ENCODE data around the gene CHD9NB.

- TF ChIP-seq, protein P1, sequence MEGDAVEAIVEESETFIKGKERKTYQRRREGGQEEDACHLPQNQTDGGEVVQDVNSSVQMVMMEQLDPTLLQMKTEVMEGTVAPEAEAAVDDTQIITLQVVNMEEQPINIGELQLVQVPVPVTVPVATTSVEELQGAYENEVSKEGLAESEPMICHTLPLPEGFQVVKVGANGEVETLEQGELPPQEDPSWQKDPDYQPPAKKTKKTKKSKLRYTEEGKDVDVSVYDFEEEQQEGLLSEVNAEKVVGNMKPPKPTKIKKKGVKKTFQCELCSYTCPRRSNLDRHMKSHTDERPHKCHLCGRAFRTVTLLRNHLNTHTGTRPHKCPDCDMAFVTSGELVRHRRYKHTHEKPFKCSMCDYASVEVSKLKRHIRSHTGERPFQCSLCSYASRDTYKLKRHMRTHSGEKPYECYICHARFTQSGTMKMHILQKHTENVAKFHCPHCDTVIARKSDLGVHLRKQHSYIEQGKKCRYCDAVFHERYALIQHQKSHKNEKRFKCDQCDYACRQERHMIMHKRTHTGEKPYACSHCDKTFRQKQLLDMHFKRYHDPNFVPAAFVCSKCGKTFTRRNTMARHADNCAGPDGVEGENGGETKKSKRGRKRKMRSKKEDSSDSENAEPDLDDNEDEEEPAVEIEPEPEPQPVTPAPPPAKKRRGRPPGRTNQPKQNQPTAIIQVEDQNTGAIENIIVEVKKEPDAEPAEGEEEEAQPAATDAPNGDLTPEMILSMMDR (conservative IDR thresholded peaks at IDR 0.05), result no peak
- no peak for TF ChIP-seq EZH2 (IDR thresholded peaks at IDR 0.05; ENCODE audit: low read depth)
Observed at GRCh38 chr16:53090286-53090590, 37.5 kb upstream of the CHD9NB start.
